Measurements from ENCODE around the gene NEIL1. TPM values are rescaled to one million over a fixed set of nuclear protein-coding genes. Genes with fewer than 3 reads are reported as not detected.

Gene NEIL1
- total RNA-seq, 4 donors from 2014 or later, result 14.1 to 37.0 (median 15.7) TPM

- intact Hi-C loops (cut with DNase I), result no loop called here
- Histone ChIP-seq H3K27me3 (no peaks in the 10 kb centered on the region), H3K27ac (replicated peaks in 1 of 4) (no peak overlapping the region), H3K9me3 (no peaks in the 10 kb centered on the region), H3K4me3 (no peak overlapping the region), H3K4me1 (no peaks in the 10 kb centered on the region), H3K36me3 (peaks cover 42 to 100% (median 98%) of the 10 kb centered on the region in 4 donors)
- no peak for DNase-seq (ENCODE audit: extremely low spot score)
- TF ChIP-seq EP300 (IDR thresholded peaks at IDR 0.05) (no peak), POLR2A (IDR thresholded peaks at IDR 0.05; ENCODE audit: low read depth) (no peak)
- WGBS, result 89% methylated on average over 8 of the region's 10 CpGs
These were observed 12.1 kb downstream of the NEIL1 start for GRCh38 chr15:75358771-75359536.

- Histone ChIP-seq H3K9me3 (no peaks in the 10 kb centered on the region), H3K4me3 (no peak overlapping the region), H3K36me3 (peaks cover 49 to 100% (median 100%) of the 10 kb centered on the region in 4 donors), H3K27ac (replicated peaks in 1 of 4) (no peak overlapping the region), H3K27me3 (no peaks in the 10 kb centered on the region), H3K4me1 (no peaks in the 10 kb centered on the region)
- WGBS, result 89% methylated on average over 15 of the region's 15 CpGs
- no peak for DNase-seq (ENCODE audit: extremely low spot score)
- intact Hi-C loops (cut with DNase I), result loop anchor here (10.0 kb wide), 1 partner anchor 285 kb away; the partner anchor contains the start of genes IMP3 and SNX33
- TF ChIP-seq CTCF (IDR thresholded peaks at IDR 0.05) (no peak), POLR2AphosphoS5 (IDR thresholded peaks at IDR 0.05) (no peak), EP300 (IDR thresholded peaks at IDR 0.05) (no peak), POLR2A (IDR thresholded peaks at IDR 0.05; ENCODE audit: low read depth) (no peak)
These were observed 12.9 kb downstream of the NEIL1 start for GRCh38 chr15:75359537-75360250.

GRCh38 chr15:75360391-75360790 lies 13.6 kb downstream of the NEIL1 start:
- Histone ChIP-seq H3K4me1 (no peaks in the 10 kb centered on the region), H3K9me3 (no peaks in the 10 kb centered on the region), H3K36me3 (peaks cover 50 to 100% (median 100%) of the 10 kb centered on the region in 4 donors), H3K4me3 (no peak overlapping the region), H3K27me3 (no peaks in the 10 kb centered on the region), H3K27ac (replicated peaks in 1 of 4) (no peak overlapping the region)
- intact Hi-C loops (cut with DNase I), result loop anchor here (10.0 kb wide), 1 partner anchor 284 kb away; the partner anchor contains the start of genes IMP3 and SNX33
- 33% methylated on average over 1 of the region's 1 CpG for WGBS
- TF ChIP-seq CTCF (IDR thresholded peaks at IDR 0.05) (no peak), EP300 (IDR thresholded peaks at IDR 0.05) (no peak), POLR2AphosphoS5 (IDR thresholded peaks at IDR 0.05) (no peak), POLR2A (IDR thresholded peaks at IDR 0.05; ENCODE audit: low read depth) (no peak)
- no peak for DNase-seq (ENCODE audit: extremely low spot score)

GRCh38 chr15:75360856-75361255 lies 14.0 kb downstream of the NEIL1 start:
- Histone ChIP-seq H3K4me3 (no peak overlapping the region), H3K36me3 (peaks cover 50 to 100% (median 100%) of the 10 kb centered on the region in 4 donors), H3K27me3 (no peaks in the 10 kb centered on the region), H3K9me3 (no peaks in the 10 kb centered on the region), H3K4me1 (no peaks in the 10 kb centered on the region), H3K27ac (replicated peaks in 1 of 4) (no peak overlapping the region)
- intact Hi-C loops (cut with DNase I), result loop anchor here (10.0 kb wide), 1 partner anchor 284 kb away; the partner anchor contains the start of genes IMP3 and SNX33
- no peak for DNase-seq (ENCODE audit: extremely low spot score)
- WGBS, result 83% methylated on average over 2 of the region's 7 CpGs
- TF ChIP-seq POLR2A (IDR thresholded peaks at IDR 0.05; ENCODE audit: low read depth) (no peak), POLR2AphosphoS5 (IDR thresholded peaks at IDR 0.05) (no peak), CTCF (IDR thresholded peaks at IDR 0.05) (no peak), EP300 (IDR thresholded peaks at IDR 0.05) (no peak)
